Activated CD8-positive, alpha-beta T cell treated with anti-CD3 and anti-CD28 coated beads for 36 hours (primary cell): ENCODE results near the gene MYORG. TPM values are rescaled to one million over a fixed set of nuclear protein-coding genes. Genes with fewer than 3 reads are reported as not detected.
"Not testable (repeated sequence)": the region's sequence is repeated elsewhere in the genome, so short reads cannot be mapped to it uniquely, and the experiment has no call there.

ENCODE experiments used
- ATAC-seq: fragments of 200-7000 bp; cut with Tn5 transposase; one replicate; pipeline ENCODE4 v1.10.0; 2021; ENCODE audit warnings: mild to moderate bottlenecking, moderate library complexity
- CTCF ChIA-PET: fragments of 350-600 bp; sonication (Branson Sonifier 250); formaldehyde crosslinking; loops from one replicate; lab custom pipeline; 2021; ENCODE audit warnings: antibody characterized with exemption; lab: Charles Lee
- POLR2A ChIA-PET: fragments of 350-600 bp; sonication (Branson Sonifier 250); formaldehyde crosslinking; loops from one replicate; lab custom pipeline; 2021; ENCODE audit warnings: antibody characterized with exemption; lab: Charles Lee
- DNase-seq: peaks from one replicate; pipeline ENCODE4 v3.0.0-alpha.2; 2020
- H3K27ac Mint-ChIP-seq: one replicate; pipeline ENCODE4 v1.8.0; 2021; ENCODE audit warnings: mild to moderate bottlenecking, mixed read lengths
- H3K27me3 Mint-ChIP-seq: one replicate; pipeline ENCODE4 v1.8.0; 2021; ENCODE audit warnings: mixed read lengths
- H3K36me3 Mint-ChIP-seq: one replicate; pipeline ENCODE4 v1.8.0; 2021; ENCODE audit warnings: low read depth, mixed read lengths
- H3K4me1 Mint-ChIP-seq: one replicate; pipeline ENCODE4 v1.8.0; 2021; ENCODE audit warnings: low read depth, mixed read lengths
- H3K4me3 Mint-ChIP-seq: one replicate; pipeline ENCODE4 v1.8.0; 2021; ENCODE audit warnings: mild to moderate bottlenecking, moderate library complexity, mixed read lengths
- H3K9me3 Mint-ChIP-seq: one replicate; pipeline ENCODE4 v1.8.0; 2021; ENCODE audit warnings: mixed read lengths
- intact Hi-C: fragments of 100-400 bp; cut with micrococcal nuclease; formaldehyde crosslinking; loops from one replicate; pipeline ENCODE4 v1.10.0; 2022
- total RNA-seq, 2 experiments: library from RNA; stranded (reverse); gene quantifications; one replicate each; pipeline ENCODE4 v1.2.3, GENCODE V29; 2021
- TF ChIP-seq, protein P1 (sequence below): fragments of 200-600 bp; IDR thresholded peaks from one replicate; pipeline ENCODE4 v1.8.0; 2022; ENCODE audit warnings: antibody characterized with exemption, mild to moderate bottlenecking

The MYORG gene
- total RNA-seq, 2 experiments from 2014 or later = 4.1 to 5.5 TPM

- ATAC-seq = no peak
- intact Hi-C loops = no loop called here
- no peak for DNase-seq
- Mint-ChIP-seq H3K36me3 (peaks cover 18% of the 10 kb centered on the region), H3K4me1 (peaks cover 17% of the 10 kb centered on the region), H3K27ac (no peak overlapping the region), H3K9me3 (peaks cover 7% of the 10 kb centered on the region), H3K27me3 (no peaks in the 10 kb centered on the region), H3K4me3 (no peak overlapping the region)
- TF ChIP-seq, protein P1, sequence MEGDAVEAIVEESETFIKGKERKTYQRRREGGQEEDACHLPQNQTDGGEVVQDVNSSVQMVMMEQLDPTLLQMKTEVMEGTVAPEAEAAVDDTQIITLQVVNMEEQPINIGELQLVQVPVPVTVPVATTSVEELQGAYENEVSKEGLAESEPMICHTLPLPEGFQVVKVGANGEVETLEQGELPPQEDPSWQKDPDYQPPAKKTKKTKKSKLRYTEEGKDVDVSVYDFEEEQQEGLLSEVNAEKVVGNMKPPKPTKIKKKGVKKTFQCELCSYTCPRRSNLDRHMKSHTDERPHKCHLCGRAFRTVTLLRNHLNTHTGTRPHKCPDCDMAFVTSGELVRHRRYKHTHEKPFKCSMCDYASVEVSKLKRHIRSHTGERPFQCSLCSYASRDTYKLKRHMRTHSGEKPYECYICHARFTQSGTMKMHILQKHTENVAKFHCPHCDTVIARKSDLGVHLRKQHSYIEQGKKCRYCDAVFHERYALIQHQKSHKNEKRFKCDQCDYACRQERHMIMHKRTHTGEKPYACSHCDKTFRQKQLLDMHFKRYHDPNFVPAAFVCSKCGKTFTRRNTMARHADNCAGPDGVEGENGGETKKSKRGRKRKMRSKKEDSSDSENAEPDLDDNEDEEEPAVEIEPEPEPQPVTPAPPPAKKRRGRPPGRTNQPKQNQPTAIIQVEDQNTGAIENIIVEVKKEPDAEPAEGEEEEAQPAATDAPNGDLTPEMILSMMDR = no peak
- ChIA-PET CTCF (interaction anchor here (0.8 to 1.9 kb wide), 2 partner anchors 37 to 114 kb away, joined by 3 to 4 read pairs; no protein-coding TSS in a partner anchor), POLR2A (no interaction called here)
These were observed 10.3 kb downstream of the MYORG start for GRCh38 chr9:34366365-34366764.

GRCh38 chr9:34365282-34365681, 11.4 kb downstream of the MYORG start:
- ChIA-PET CTCF (interaction anchor here (0.8 to 2.4 kb wide), 4 partner anchors 10 to 113 kb away, joined by 3 to 10 read pairs (median 4); no protein-coding TSS in a partner anchor), POLR2A (interaction anchor here (1.5 kb wide), 1 partner anchor 14 kb away, joined by 3 read pairs; no protein-coding TSS in a partner anchor)
- Mint-ChIP-seq H3K9me3 (peaks cover 4% of the 10 kb centered on the region), H3K36me3 (peaks cover 10% of the 10 kb centered on the region), H3K4me1 (peaks cover 13% of the 10 kb centered on the region), H3K4me3 (no peak overlapping the region), H3K27me3 (no peaks in the 10 kb centered on the region), H3K27ac (no peak overlapping the region)
- TF ChIP-seq, protein P1 = no peak
- ATAC-seq (no peak), DNase-seq (no peak)
- intact Hi-C loops = no loop called here

GRCh38 chr9:34363619-34364351, 12.9 kb downstream of the MYORG start:
- intact Hi-C loops = no loop called here
- ATAC-seq (peak; percentile 61), DNase-seq (peak; percentile 12)
- Mint-ChIP-seq H3K9me3 (peaks cover 4% of the 10 kb centered on the region), H3K4me3 (no peak overlapping the region), H3K36me3 (peaks cover 8% of the 10 kb centered on the region), H3K27me3 (no peaks in the 10 kb centered on the region), H3K27ac (no peak overlapping the region), H3K4me1 (peaks cover 9% of the 10 kb centered on the region)
- TF ChIP-seq, protein P1 = no peak
- POLR2A ChIA-PET = interaction anchor here (1.2 to 1.5 kb wide), 2 partner anchors 15 to 365 kb away, joined by 3 read pairs; no protein-coding TSS in a partner anchor
- CTCF ChIA-PET = interaction anchor here (1.0 to 2.4 kb wide), 2 partner anchors 11 to 40 kb away, joined by 3 to 10 read pairs; no protein-coding TSS in a partner anchor

DNA sequence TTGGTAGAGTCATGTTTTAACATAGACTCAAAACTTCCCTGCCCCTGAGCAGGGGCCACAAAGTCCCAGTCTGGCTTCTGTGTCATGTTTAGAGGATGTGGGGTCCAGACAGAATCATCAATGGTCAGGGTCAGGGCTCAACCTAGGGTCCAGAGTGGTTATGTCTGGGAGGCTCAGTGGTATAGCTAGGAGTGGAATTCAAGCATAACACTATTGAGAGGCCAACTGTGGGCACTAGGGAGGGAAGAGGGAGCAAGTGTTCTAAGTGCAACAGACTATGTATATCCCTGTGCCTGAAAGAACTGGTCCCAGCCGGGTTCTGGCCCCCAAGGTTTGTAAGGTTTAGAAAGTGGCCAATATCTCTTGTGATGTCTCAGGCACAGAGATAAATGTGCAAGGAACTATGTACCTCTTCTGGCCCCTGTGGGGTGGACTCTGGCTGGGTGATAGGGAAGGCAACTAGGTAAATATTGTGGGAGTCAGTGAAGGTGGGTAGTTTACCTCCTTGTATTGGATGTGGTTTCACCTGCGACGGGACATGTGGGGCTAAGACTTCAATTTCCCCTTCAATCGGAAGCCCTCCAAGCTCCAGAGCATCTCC, 14.0 kb downstream of the MYORG start:
- ChIA-PET CTCF (interaction anchor here (0.7 to 1.0 kb wide), 2 partner anchors 41 kb away, joined by 3 to 4 read pairs; no protein-coding TSS in a partner anchor), POLR2A (no interaction called here)
- ATAC-seq = no peak
- intact Hi-C loops = no loop called here
- peaks cover 4% of the 10 kb centered on the region for H3K9me3 Mint-ChIP-seq
- TF ChIP-seq, protein P1 = no peak
- DNase-seq = no peak
- H3K27me3 Mint-ChIP-seq = no peaks in the 10 kb centered on the region
- peaks cover 9% of the 10 kb centered on the region for H3K4me1 Mint-ChIP-seq
- H3K4me3 Mint-ChIP-seq = no peak overlapping the region
- H3K36me3 Mint-ChIP-seq = peaks cover 5% of the 10 kb centered on the region
- H3K27ac Mint-ChIP-seq = no peak overlapping the region

GRCh38 chr9:34352957-34353356, 23.7 kb downstream of the MYORG start:
- H3K9me3 Mint-ChIP-seq, H3K27ac Mint-ChIP-seq, ATAC-seq, intact Hi-C loops, CTCF ChIA-PET, H3K4me3 Mint-ChIP-seq, H3K27me3 Mint-ChIP-seq, POLR2A ChIA-PET, H3K4me1 Mint-ChIP-seq, DNase-seq: not testable (repeated sequence)
- peaks cover 14% of the 10 kb centered on the region for H3K36me3 Mint-ChIP-seq

- DNase-seq, H3K27ac Mint-ChIP-seq, H3K4me3 Mint-ChIP-seq, H3K4me1 Mint-ChIP-seq, intact Hi-C loops, H3K9me3 Mint-ChIP-seq, POLR2A ChIA-PET, H3K27me3 Mint-ChIP-seq, ATAC-seq: not testable (repeated sequence)
- CTCF ChIA-PET = interaction anchor here (2.5 kb wide), 1 partner anchor 28 kb away, joined by 7 read pairs; no protein-coding TSS in a partner anchor
- H3K36me3 Mint-ChIP-seq = peaks cover 14% of the 10 kb centered on the region
These were observed 24.5 kb downstream of the MYORG start for GRCh38 chr9:34352122-34352652.
